Osteoblast (primary cell): ENCODE data around the gene PCDHGA6. TPM values are rescaled to one million over a fixed set of nuclear protein-coding genes. Genes with fewer than 3 reads are reported as not detected.

Experiments
- DNase-seq: peaks from one replicate; pipeline ENCODE4 v3.0.0; 2011; ENCODE audit warnings: low spot score, mixed read lengths; ENCODE audit not compliant: insufficient read length; ENCODE audit errors: missing footprints
- H2AFZ ChIP-seq: 2 replicates; pipeline ENCODE4 v1.6.0; 2011; ENCODE audit warnings: mild to moderate bottlenecking, low read length
- H3K27ac ChIP-seq: 2 replicates; pipeline ENCODE4 v1.5.1; 2011; ENCODE audit warnings: mild to moderate bottlenecking, low read depth, low read length, moderate library complexity
- H3K27me3 ChIP-seq: 2 replicates; pipeline ENCODE4 v1.6.0; 2012; ENCODE audit warnings: mild to moderate bottlenecking, control low read depth, inconsistent platforms, low read length, moderate library complexity; ENCODE audit not compliant: insufficient read depth
- H3K36me3 ChIP-seq: 2 replicates; pipeline ENCODE4 v1.5.1; 2011; ENCODE audit warnings: mild to moderate bottlenecking, low read length, control low read depth, moderate library complexity; ENCODE audit not compliant: insufficient read depth
- H3K4me1 ChIP-seq: 2 replicates; pipeline ENCODE4 v1.5.1; 2011; ENCODE audit warnings: mild to moderate bottlenecking, low read length, control low read depth, moderate library complexity; ENCODE audit not compliant: insufficient read depth
- H3K4me2 ChIP-seq: 2 replicates; pipeline ENCODE4 v1.6.0; 2011; ENCODE audit warnings: mild to moderate bottlenecking, low read length; ENCODE audit not compliant: insufficient read depth
- H3K4me3 ChIP-seq: fragments of 200-600 bp; sonication (generic); 3 replicates; pipeline ENCODE4 v1.5.1; 2012; ENCODE audit warnings: mild to moderate bottlenecking, low read length, inconsistent platforms; ENCODE audit not compliant: insufficient read depth
- H3K79me2 ChIP-seq: 2 replicates; pipeline ENCODE4 v1.6.0; 2012; ENCODE audit warnings: mild to moderate bottlenecking, low read length, control low read depth, inconsistent platforms; ENCODE audit not compliant: insufficient read depth
- H3K9me3 ChIP-seq: 2 replicates; pipeline ENCODE4 v1.5.1; 2011; ENCODE audit warnings: low read depth, low read length, control low read depth
- H4K20me1 ChIP-seq: 2 replicates; pipeline ENCODE4 v1.6.0; 2012; ENCODE audit warnings: mild to moderate bottlenecking, low read length, control low read depth; ENCODE audit not compliant: insufficient read depth
- CTCF ChIP-seq: IDR thresholded peaks from 2 replicates; pipeline ENCODE4 v1.5.1; 2011; ENCODE audit warnings: mild to moderate bottlenecking, low read depth, low read length, moderate library complexity; ENCODE audit errors: extremely low read depth
- total RNA-seq: library from RNA; depleted of rRNA; stranded (reverse); fragments of >200 nt; gene quantifications from 2 replicates; pipeline ENCODE4 v1.2.3, GENCODE V29; 2012

The PCDHGA6 gene
- total RNA-seq, 1 donor, result 5.1 TPM

GRCh38 chr5:141422742-141423291, 49.1 kb downstream of the PCDHGA6 start:
- H3K36me3 ChIP-seq, result peaks cover 3% of the 10 kb centered on the region
- H3K27me3 ChIP-seq, result no peaks in the 10 kb centered on the region
- DNase-seq, result no peak
- peak overlapping the region; percentile 40 for H3K4me2 ChIP-seq
- H4K20me1 ChIP-seq, result no peaks in the 10 kb centered on the region
- peak overlapping the region; percentile 31 for H3K4me3 ChIP-seq
- H2AFZ ChIP-seq, result no peak overlapping the region
- H3K9me3 ChIP-seq, result peaks cover 16% of the 10 kb centered on the region
- no peak for TF ChIP-seq CTCF
- no peak overlapping the region for H3K27ac ChIP-seq
- H3K79me2 ChIP-seq, result peaks cover 23% of the 10 kb centered on the region
- H3K4me1 ChIP-seq, result peaks cover 8% of the 10 kb centered on the region

GRCh38 chr5:141427783-141428426, 54.2 kb downstream of the PCDHGA6 start:
- H3K36me3 ChIP-seq, result peaks cover 3% of the 10 kb centered on the region
- peaks cover 30% of the 10 kb centered on the region for H3K79me2 ChIP-seq
- no peaks in the 10 kb centered on the region for H4K20me1 ChIP-seq
- TF ChIP-seq CTCF, result no peak
- no peak overlapping the region for H3K4me3 ChIP-seq
- no peak overlapping the region for H3K27ac ChIP-seq
- no peak overlapping the region for H3K4me2 ChIP-seq
- no peak overlapping the region for H2AFZ ChIP-seq
- H3K4me1 ChIP-seq, result no peaks in the 10 kb centered on the region
- peaks cover 2% of the 10 kb centered on the region for H3K9me3 ChIP-seq
- no peaks in the 10 kb centered on the region for H3K27me3 ChIP-seq
- no peak for DNase-seq

Other genes starting within 250 kb of the PCDHGA6 start
- gene PCDHB5, start 238.7 kb upstream of the PCDHGA6 start, total RNA-seq, result 1.5 and 2.9 TPM in 2 replicates
- 0.59 and 0.72 TPM in 2 replicates for gene PCDHB6, start 223.8 kb upstream of the PCDHGA6 start, total RNA-seq
- gene PCDHB7, start 201.2 kb upstream of the PCDHGA6 start, total RNA-seq, result 2.2 and 2.4 TPM in 2 replicates
- gene PCDHB8, start 196.1 kb upstream of the PCDHGA6 start, total RNA-seq, result 0.36 and 0.88 TPM in 2 replicates
- 1.1 and 3.5 TPM in 2 replicates for gene PCDHB16, start 191.5 kb upstream of the PCDHGA6 start, total RNA-seq
- 1.2 and 1.8 TPM in 2 replicates for gene PCDHB9, start 186.7 kb upstream of the PCDHGA6 start, total RNA-seq
- 2.2 and 2.7 TPM in 2 replicates for gene PCDHB10, start 181.5 kb upstream of the PCDHGA6 start, total RNA-seq
- 1.1 and 1.8 TPM in 2 replicates for gene PCDHB11, start 174.3 kb upstream of the PCDHGA6 start, total RNA-seq
- 0.59 and 0.72 TPM in 2 replicates for gene PCDHB12, start 165.2 kb upstream of the PCDHGA6 start, total RNA-seq
- gene PCDHB13, start 160.0 kb upstream of the PCDHGA6 start, total RNA-seq, result 2.1 and 2.2 TPM in 2 replicates
- 2.7 and 2.9 TPM in 2 replicates for gene PCDHB14, start 150.5 kb upstream of the PCDHGA6 start, total RNA-seq
- 0.88 and 1.1 TPM in 2 replicates for gene PCDHB15, start 128.5 kb upstream of the PCDHGA6 start, total RNA-seq
- 0.36 and 0.59 TPM in 2 replicates for gene SLC25A2, start 69.8 kb upstream of the PCDHGA6 start, total RNA-seq
- 44.2 and 48.1 TPM in 2 replicates for gene TAF7, start 53.1 kb upstream of the PCDHGA6 start, total RNA-seq
- 1.1 and 1.5 TPM in 2 replicates for gene PCDHGA1, start 43.4 kb upstream of the PCDHGA6 start, total RNA-seq
- gene PCDHGA2, start 35.1 kb upstream of the PCDHGA6 start, total RNA-seq, result 2.7 and 2.9 TPM in 2 replicates
- gene PCDHGA3, start 30.1 kb upstream of the PCDHGA6 start, total RNA-seq, result 2.4 and 2.9 TPM in 2 replicates
- gene PCDHGB1, start 23.8 kb upstream of the PCDHGA6 start, total RNA-seq, result 3.3 and 5.0 TPM in 2 replicates
- gene PCDHGA4, start 18.9 kb upstream of the PCDHGA6 start, total RNA-seq, result 6.8 and 6.9 TPM in 2 replicates
- gene PCDHGB2, start 13.9 kb upstream of the PCDHGA6 start, total RNA-seq, result 4.3 and 5.6 TPM in 2 replicates
- 2.5 and 2.7 TPM in 2 replicates for gene PCDHGA5, start 9.7 kb upstream of the PCDHGA6 start, total RNA-seq
- gene PCDHGB3, start 3.6 kb upstream of the PCDHGA6 start, total RNA-seq, result 6.2 and 8.0 TPM in 2 replicates
- gene PCDHGA7, start 8.9 kb downstream of the PCDHGA6 start, total RNA-seq, result 6.5 TPM in 2 replicates
- 14.1 and 15.9 TPM in 2 replicates for gene PCDHGB4, start 13.8 kb downstream of the PCDHGA6 start, total RNA-seq
- gene PCDHGA8, start 18.7 kb downstream of the PCDHGA6 start, total RNA-seq, result 3.5 and 3.6 TPM in 2 replicates
- 21.5 and 24.2 TPM in 2 replicates for gene PCDHGB5, start 24.1 kb downstream of the PCDHGA6 start, total RNA-seq
- gene PCDHGA9, start 28.9 kb downstream of the PCDHGA6 start, total RNA-seq, result 6.2 and 6.5 TPM in 2 replicates
- gene PCDHGB6, start 34.1 kb downstream of the PCDHGA6 start, total RNA-seq, result 6.2 and 8.0 TPM in 2 replicates
- gene PCDHGA10, start 39.1 kb downstream of the PCDHGA6 start, total RNA-seq, result 23.2 and 24.8 TPM in 2 replicates
- 18.5 and 19.2 TPM in 2 replicates for gene PCDHGB7, start 43.8 kb downstream of the PCDHGA6 start, total RNA-seq
- 12.3 and 16.5 TPM in 2 replicates for gene PCDHGA11, start 47.2 kb downstream of the PCDHGA6 start, total RNA-seq
- gene PCDHGA12, start 56.6 kb downstream of the PCDHGA6 start, total RNA-seq, result 20.6 and 33.6 TPM in 2 replicates
- gene PCDHGC3, start 102.1 kb downstream of the PCDHGA6 start, total RNA-seq, result 59.4 and 91.3 TPM in 2 replicates
- 2.9 and 3.8 TPM in 2 replicates for gene PCDHGC4, start 111.1 kb downstream of the PCDHGA6 start, total RNA-seq
- 3.6 and 5.3 TPM in 2 replicates for gene PCDHGC5, start 115.2 kb downstream of the PCDHGA6 start, total RNA-seq
- 18.5 and 19.2 TPM in 2 replicates for gene DIAPH1, start 245.1 kb downstream of the PCDHGA6 start, total RNA-seq